ENCODE measurements around the gene QTRT2. TPM values are rescaled to one million over a fixed set of nuclear protein-coding genes. Genes with fewer than 3 reads are reported as not detected.

The QTRT2 gene
- total RNA-seq, 2 donors from 2014 or later, result 20.3 to 25.6 TPM

GRCh38 chr3:114058646-114059045 lies 2.1 kb downstream of the QTRT2 start:
- Histone ChIP-seq H3K27ac (no peak overlapping the region), H3K27me3 (no peaks in the 10 kb centered on the region), H3K36me3 (no peaks in the 10 kb centered on the region), H3K4me1 (no peaks in the 10 kb centered on the region), H3K9ac (ENCODE audit: low read depth in 2 of 2, low read length in 2 of 2) (no peak overlapping the region), H3K9me3 (no peaks in the 10 kb centered on the region), H3K4me3 (no peak overlapping the region)
- no peak for TF ChIP-seq CTCF (IDR thresholded peaks at IDR 0.05)
- DNase-seq, result no peak
- intact Hi-C loops (cut with DNase I), result loop anchor here (10.0 kb wide), 2 partner anchors 114 to 314 kb away; partner anchors contain the start of genes ATP6V1A, NAA50 and ZDHHC23

- Histone ChIP-seq H3K9me3 (no peaks in the 10 kb centered on the region), H3K4me3 (no peak overlapping the region), H3K9ac (ENCODE audit: low read depth in 2 of 2, low read length in 2 of 2) (no peak overlapping the region), H3K36me3 (no peaks in the 10 kb centered on the region), H3K27me3 (no peaks in the 10 kb centered on the region), H3K4me1 (no peaks in the 10 kb centered on the region), H3K27ac (no peak overlapping the region)
- DNase-seq, result no peak
- intact Hi-C loops (cut with DNase I), result no loop called here
- TF ChIP-seq CTCF (IDR thresholded peaks at IDR 0.05), result no peak
Measured at GRCh38 chr3:114060906-114061655, 4.5 kb downstream of the QTRT2 start.

GRCh38 chr3:114067804-114068203 lies 11.3 kb downstream of the QTRT2 start:
- Histone ChIP-seq H3K27ac (no peak overlapping the region), H3K27me3 (no peaks in the 10 kb centered on the region), H3K9ac (ENCODE audit: low read depth in 2 of 2, low read length in 2 of 2) (no peak overlapping the region), H3K9me3 (no peaks in the 10 kb centered on the region), H3K36me3 (peaks cover 9% of the 10 kb centered on the region), H3K4me1 (no peaks in the 10 kb centered on the region), H3K4me3 (no peak overlapping the region)
- no peak for TF ChIP-seq CTCF (IDR thresholded peaks at IDR 0.05)
- intact Hi-C loops (cut with DNase I), result no loop called here
- DNase-seq, result no peak

GRCh38 chr3:114068336-114068735 lies 11.8 kb downstream of the QTRT2 start:
- intact Hi-C loops (cut with DNase I), result no loop called here
- Histone ChIP-seq H3K4me3 (no peak overlapping the region), H3K9me3 (no peaks in the 10 kb centered on the region), H3K4me1 (no peaks in the 10 kb centered on the region), H3K27me3 (no peaks in the 10 kb centered on the region), H3K36me3 (peaks cover 9% of the 10 kb centered on the region), H3K27ac (no peak overlapping the region), H3K9ac (ENCODE audit: low read depth in 2 of 2, low read length in 2 of 2) (no peak overlapping the region)
- DNase-seq, result no peak
- no peak for TF ChIP-seq CTCF (IDR thresholded peaks at IDR 0.05)

- H3K4me3 ChIP-seq, result no peak overlapping the region
- H3K9ac ChIP-seq (ENCODE audit: low read depth in 2 of 2, low read length in 2 of 2), result no peak overlapping the region
- H3K36me3 ChIP-seq, result peaks cover 9% of the 10 kb centered on the region
- no peaks in the 10 kb centered on the region for H3K4me1 ChIP-seq
- TF ChIP-seq CTCF (IDR thresholded peaks at IDR 0.05), result no peak
- intact Hi-C loops (cut with DNase I), result no loop called here
- H3K9me3 ChIP-seq, result no peaks in the 10 kb centered on the region
- no peak overlapping the region for H3K27ac ChIP-seq
- no peaks in the 10 kb centered on the region for H3K27me3 ChIP-seq
- no peak for DNase-seq
Measured at GRCh38 chr3:114071786-114072185, 15.2 kb downstream of the QTRT2 start.

All from colonic mucosa (tissue), 4 donors.